NCI-H2227 treated with DMSO at 0.1 percent for 48 hours (cell line): ENCODE data around the gene PPP2R2D.
"Not testable (repeated sequence)": the region's sequence is repeated elsewhere in the genome, so short reads cannot be mapped to it uniquely, and the experiment has no call there.

ENCODE experiments used
- DNase-seq: peaks from one replicate; lab custom pipeline; 2025; lab: John Stamatoyannopoulos, UW

Gene PPP2R2D

DNA sequence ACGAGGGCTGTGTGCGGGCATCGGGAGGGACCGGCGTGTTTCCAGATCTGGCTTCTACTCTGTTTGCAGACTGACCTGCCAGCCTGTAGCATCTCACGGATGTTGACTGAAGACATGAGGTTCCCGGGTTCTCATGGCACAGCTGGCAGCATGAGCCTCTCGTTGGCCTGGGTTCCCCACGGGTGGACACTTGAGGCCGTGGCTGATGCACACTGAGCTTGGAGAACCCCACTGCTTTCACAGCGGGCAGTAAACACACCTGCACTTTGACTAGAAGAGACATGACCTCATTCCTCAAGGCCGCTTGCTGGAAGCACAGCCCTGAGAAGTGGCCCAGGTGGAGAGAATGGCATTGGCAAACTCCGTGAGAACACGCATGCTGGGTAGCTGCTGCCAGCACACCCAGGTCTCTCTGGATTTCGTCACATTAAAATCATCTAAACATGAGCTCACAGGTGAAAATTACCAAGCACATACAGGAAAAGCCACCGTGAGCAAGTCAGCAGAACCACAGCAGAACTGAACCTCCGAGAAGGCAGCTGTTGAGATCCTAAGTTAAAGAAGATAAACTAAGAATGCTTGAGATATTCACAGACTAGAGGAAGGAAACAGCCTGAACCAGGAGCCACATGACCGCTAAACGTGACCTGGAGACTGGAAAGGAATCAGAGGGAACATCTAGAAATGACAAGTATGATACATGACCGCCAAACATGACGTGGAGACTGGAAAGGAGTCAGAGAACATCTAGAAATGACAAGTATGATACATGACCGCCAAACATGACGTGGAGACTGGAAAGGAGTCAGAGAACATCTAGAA, 48.4 kb downstream of the PPP2R2D start:
- no peak for DNase-seq

DNA sequence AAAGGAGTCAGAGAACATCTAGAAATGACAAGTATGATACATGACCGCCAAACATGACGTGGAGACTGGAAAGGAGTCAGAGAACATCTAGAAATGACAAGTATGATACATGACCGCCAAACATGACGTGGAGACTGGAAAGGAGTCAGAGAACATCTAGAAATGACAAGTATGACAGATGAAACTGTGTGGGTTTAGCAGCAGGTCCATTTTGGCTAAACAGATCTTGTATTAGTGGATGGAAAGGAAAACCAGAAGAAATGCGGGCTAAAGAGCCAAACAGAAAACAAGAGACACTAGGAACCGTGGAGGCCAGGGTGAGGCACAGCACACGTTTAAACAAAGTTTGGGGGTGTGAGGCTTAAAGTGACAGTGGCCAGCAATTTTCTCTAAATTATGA, 49.1 kb downstream of the PPP2R2D start:
- not testable (repeated sequence) for DNase-seq

DNA sequence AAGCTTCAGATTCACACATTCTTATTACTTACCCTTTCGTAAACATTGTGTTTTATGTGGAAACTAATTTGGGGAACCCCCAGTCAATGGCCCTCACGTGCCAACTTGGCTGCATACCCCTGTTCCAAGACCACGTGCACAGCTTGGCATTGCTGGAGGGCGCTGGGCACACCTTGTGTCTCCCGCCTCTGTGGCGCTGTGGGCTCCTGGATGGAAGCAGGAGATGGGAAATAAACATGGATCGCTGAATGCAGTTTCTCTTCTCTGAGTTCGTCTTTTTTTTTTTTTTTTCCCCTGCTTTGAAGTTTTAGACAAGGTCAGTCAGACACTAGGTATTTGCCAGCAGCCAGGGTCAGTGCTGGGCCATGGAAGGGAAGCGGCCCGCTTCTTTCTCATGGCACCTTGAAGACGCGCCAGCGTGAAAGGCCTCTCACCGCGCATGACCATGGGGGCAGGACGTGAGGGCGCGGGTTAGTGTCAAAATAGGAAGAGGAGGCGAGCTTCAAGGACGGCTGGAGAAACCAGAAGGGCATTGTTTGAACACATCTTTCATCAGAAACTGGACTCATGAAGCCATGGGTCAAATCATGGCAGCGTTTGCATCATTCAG, 53.7 kb downstream of the PPP2R2D start:
- no peak for DNase-seq

GRCh38 chr10:131955591-131956340, 55.0 kb downstream of the PPP2R2D start:
- DNase-seq, result no peak

DNA sequence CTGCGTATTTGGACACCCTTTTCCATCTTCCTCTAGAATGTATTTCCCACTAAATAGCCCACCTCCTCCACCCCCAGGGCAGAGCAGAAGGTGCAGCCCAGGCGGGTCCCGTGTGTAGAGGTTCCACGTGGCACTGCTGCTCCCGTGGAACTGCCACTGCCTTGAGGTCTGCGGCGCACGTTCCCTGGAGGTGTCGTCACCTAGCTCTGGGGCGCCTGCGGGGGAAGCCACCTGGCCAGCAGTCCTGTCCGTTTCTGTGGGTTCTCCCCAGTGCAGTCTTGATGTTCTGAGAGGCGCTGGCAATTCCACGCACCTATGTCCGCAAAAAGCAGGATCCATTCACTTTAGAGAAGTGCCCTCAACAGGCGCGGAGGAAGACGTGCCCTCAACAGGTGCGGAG, 59.0 kb downstream of the PPP2R2D start:
- DNase-seq, result no peak

DNA sequence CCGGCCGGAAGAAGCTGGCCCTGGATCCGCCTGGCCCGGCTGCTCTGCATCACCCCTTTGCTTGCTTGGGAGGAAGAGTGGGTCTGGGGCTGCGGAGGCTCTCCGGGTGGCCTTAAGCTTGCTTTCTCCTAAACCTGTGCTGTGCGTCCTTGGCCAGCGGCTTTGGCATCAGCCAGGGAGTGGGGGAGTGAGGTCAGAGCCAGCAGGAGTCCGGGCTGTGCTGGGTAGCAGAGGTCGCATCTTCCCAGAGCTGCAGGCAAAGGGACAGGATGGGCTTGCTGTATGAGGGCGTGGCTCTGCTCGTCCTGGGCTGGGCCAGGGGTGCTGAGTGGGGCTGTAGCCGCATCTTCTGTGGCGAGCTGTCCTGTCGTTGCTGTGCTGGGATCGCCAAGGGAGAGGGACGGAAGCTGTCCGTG, 59.8 kb downstream of the PPP2R2D start:
- no peak for DNase-seq

DNA sequence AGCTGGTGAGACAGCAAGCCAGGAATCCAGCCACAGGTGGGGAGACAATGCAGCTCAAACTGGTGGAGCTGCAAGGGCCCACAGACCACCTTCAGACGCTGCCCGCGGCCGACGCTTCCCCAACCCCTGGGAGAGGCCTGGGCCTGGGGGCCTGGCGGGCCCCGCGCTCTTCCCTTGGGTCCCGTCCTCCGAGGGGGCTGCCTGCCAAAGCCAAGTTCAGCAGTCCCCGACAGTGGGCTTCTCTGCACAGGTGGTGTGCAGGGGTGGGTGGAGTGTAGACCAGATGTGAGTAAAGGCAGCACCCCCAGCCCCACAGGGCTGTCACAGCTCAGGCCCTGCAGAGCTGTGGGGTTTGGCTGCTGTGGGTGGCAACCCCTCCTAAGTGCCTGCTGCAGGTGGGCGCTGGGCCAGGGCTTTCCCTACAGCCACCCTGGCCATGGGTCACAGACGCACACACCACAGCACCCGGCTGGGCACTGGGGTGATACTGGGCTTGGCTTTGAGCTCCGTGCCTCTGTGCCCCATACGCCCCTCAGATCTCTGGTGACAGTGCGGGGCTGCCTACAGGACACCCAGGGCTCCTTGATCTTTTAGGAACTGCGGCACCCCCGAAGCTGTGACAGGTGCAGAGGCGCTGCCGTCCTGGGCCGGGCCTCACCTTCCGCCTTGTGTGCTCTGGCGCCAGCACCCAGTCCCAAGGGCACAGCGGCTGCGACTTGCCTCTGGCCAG, 60.4 kb downstream of the PPP2R2D start:
- no peak for DNase-seq

DNA sequence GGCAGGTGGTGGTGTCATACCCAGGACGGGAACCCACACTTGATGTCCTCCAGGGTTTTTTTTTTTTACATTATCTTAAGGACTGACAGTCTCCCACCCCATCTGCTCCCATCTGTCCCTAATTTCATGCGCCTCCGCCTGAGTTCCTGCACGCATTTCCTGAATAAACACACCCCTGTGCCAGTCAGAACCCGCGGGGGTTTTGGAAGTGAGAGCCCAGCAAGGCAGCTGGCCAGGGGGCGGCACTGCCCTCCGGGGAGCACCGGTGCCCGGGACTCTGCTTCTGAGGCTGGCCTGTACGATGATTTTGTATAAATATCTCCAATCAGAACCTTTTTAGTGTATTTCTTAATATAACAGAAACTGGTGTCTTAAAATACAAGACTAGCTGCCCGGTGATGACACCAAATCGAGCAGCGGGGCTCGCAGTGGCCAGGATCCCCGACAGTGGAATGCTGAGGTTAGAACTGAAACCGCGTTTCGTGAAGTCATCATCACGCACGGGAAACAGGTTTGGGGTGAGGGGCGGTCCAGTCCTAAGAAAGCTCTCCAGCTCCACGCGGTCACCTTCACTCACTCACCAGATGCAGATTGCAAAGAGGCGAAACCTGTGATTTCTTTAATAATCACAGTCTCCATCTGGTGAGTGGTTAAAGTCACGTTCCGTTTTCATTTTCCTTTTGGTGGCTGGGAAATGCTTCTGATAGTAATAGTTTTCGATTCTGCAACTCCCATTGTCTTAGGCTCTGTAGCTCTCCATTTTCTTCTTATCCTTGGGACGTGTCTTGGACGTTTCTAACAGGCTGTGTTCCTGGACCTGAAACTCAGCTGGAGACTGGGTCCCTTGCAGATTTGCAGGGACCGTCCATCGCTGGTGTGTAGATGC, 61.2 kb downstream of the PPP2R2D start:
- DNase-seq, result peak; percentile 61

- no peak for DNase-seq
Measured at GRCh38 chr10:131963350-131963749, 62.5 kb downstream of the PPP2R2D start.

GRCh38 chr10:131963811-131964210, 63.0 kb downstream of the PPP2R2D start:
- DNase-seq, result no peak

DNA sequence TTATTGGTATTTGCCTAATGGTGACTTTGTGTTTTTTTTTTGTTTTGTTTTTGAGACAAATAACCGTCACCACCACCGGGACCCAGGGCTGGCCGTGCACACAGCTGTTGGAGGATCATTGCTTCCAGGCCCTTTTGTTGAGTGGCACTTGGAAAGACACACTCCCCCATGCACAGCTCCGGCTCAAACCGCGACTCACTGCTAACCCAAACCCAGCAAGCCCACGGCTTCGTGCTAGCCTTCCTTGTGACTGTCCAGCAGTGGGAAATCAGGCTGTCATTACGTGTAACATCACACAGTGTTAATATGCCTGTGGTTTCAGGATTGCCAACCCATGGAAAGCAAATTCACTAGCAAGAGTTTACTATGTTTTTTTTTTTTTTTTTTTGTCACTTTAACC, 63.5 kb downstream of the PPP2R2D start:
- no peak for DNase-seq

- no peak for DNase-seq
Measured at GRCh38 chr10:131968949-131969348, 68.1 kb downstream of the PPP2R2D start.

DNA sequence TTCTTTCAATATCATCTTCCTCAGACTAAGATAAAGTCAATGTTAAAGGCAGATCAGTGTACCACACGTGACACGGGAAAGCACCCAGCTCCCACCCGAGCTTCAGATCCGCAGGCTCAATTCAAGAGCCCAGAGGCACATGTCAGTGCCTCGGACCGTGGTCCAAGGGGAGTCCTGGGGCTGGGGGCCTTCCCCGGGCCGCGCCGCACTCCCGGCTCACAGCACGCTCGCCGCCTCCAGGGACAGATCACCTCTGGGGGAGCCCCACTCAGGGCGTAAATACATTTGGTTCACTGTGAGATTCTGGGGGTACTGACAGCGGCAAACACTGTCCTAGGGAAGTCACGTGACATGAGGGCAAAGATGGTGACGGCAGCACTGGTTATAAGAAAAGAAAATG, 70.1 kb downstream of the PPP2R2D start:
- DNase-seq, result no peak

DNA sequence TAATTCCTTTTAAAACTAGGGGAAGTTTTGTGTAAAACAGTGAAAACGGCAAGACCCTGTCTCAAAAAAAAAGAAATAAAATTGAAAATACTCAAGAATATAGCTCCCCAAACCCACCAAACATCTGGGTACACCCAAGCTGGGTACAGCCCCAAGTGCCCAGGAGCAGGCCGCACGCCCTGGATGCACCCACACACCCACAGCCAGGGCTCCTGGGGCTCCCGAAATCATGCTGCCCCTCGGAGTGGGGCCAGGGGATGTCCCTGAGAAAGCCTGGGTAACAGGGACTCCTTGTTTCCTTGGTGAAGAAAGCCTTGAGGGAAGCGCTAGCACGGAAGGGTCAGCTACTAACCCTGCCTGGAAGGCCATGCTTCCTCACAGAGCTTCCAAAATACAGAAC, 70.8 kb downstream of the PPP2R2D start:
- no peak for DNase-seq

GRCh38 chr10:131972474-131973071, 71.8 kb downstream of the PPP2R2D start:
- DNase-seq, result no peak

- DNase-seq, result no peak
Measured at GRCh38 chr10:131973160-131973951, 72.5 kb downstream of the PPP2R2D start.

DNA sequence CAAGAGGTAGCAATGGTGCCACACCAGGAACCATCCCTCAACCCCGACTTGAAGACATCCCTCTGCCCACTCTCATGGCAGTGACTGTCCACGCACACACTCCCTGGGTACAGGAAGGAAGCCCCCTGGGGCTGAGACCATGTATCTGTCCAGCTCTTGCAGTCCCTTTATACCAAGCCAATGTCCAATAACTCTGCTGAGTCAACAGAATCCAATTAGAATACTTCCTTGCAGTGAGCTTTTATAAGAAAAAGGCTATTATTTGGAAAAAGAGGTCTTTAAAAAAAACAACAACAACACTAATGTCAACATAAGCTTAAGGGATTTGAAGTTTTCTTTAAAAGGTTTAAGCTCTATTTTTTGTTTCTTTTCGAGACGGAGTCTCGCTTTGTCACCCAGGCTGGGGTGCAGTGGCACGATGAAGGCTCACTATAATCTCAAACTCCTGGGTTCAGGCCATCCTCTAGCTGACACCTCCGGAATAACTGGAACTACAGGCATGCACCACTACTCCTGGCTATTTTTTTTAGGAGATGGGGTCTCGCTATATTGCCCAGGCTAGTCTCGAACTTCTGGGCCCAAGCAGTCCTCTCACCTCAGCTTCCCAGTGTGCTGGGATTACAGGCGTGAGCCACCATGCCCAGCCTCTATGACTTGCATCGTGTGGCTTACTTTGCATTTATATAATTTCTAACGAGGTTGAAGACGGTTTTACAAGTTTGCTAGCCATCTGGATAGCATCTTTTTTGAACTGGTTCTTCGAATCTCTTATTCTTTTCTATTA, 73.4 kb downstream of the PPP2R2D start:
- no peak for DNase-seq

GRCh38 chr10:131975003-131975402, 74.2 kb downstream of the PPP2R2D start:
- no peak for DNase-seq

DNA sequence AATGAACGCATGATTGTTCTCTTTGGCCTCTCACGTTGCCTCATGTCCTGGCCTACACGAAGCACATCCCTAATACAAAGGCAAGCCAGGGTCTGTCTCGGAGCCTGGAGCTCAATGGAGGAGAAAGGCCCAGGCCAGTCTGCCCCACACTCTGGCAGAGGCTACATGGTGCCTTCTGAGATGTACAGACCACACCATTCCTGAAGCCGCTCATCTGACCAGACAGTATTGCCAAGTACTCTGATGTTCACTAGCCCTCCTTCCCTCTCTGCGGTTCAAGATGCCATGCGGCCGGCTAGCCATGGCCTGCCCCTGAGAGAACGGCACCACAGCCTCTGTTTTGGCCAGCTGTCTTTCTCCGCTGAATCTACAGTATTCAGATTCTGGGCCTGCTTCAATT, 75.0 kb downstream of the PPP2R2D start:
- DNase-seq, result no peak
